ENCODE results near the gene DBF4.

DNA sequence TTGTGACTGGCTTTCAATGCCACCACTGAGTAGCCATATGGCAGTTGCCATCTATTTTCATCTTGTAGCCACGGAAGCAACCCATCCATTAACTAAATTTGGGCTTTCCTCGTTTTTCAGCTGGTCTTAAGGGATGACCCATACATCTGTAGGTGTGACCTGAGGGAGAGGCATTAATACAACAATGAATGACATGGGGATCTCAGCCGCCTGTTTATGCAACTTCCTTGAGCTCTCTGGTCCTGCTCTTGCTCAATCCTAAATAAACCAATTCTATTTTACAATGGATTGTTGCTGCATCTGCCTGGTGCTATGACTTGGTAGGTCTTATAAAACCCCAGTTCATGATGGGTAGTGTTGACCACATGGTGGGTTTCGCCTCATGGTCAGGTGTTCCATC, 35.8 kb downstream of the DBF4 start:
- TF ChIP-seq RCOR1 (IDR thresholded peaks at IDR 0.05; ENCODE audit: insufficient replicate concordance, low read length) = no peak
- TF ChIP-seq, protein P1, sequence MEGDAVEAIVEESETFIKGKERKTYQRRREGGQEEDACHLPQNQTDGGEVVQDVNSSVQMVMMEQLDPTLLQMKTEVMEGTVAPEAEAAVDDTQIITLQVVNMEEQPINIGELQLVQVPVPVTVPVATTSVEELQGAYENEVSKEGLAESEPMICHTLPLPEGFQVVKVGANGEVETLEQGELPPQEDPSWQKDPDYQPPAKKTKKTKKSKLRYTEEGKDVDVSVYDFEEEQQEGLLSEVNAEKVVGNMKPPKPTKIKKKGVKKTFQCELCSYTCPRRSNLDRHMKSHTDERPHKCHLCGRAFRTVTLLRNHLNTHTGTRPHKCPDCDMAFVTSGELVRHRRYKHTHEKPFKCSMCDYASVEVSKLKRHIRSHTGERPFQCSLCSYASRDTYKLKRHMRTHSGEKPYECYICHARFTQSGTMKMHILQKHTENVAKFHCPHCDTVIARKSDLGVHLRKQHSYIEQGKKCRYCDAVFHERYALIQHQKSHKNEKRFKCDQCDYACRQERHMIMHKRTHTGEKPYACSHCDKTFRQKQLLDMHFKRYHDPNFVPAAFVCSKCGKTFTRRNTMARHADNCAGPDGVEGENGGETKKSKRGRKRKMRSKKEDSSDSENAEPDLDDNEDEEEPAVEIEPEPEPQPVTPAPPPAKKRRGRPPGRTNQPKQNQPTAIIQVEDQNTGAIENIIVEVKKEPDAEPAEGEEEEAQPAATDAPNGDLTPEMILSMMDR (conservative IDR thresholded peaks at IDR 0.05; ENCODE audit: low read depth, low read length) = no peak
- TF ChIP-seq POLR2A (IDR thresholded peaks at IDR 0.05; ENCODE audit: low read depth, low read length) = no peak

All from IMR-90 (cell line).